ENCODE data around the gene NRCAM. TPM values are rescaled to one million over a fixed set of nuclear protein-coding genes. Genes with fewer than 3 reads are reported as not detected.
A peak's percentile ranks its signal among the peaks of the same experiment; 100 is the strongest.

The NRCAM gene
- polyA plus RNA-seq, 1 donor, result 27.3 TPM

GRCh38 chr7:108152198-108152597, 304.0 kb downstream of the NRCAM start:
- no peak for DNase-seq

GRCh38 chr7:108149908-108150307, 306.3 kb downstream of the NRCAM start:
- DNase-seq, result no peak

GRCh38 chr7:108149119-108149518, 307.1 kb downstream of the NRCAM start:
- DNase-seq, result no peak

- no peak for DNase-seq
These were observed 309.1 kb downstream of the NRCAM start for GRCh38 chr7:108147031-108147563.

GRCh38 chr7:108146070-108146842, 310.0 kb downstream of the NRCAM start:
- DNase-seq, result peak; percentile 81

- DNase-seq, result no peak
These were observed 310.8 kb downstream of the NRCAM start for GRCh38 chr7:108145401-108145800.

- no peak for DNase-seq
These were observed 311.3 kb downstream of the NRCAM start for GRCh38 chr7:108144931-108145330.

- DNase-seq, result no peak
These were observed 312.4 kb downstream of the NRCAM start for GRCh38 chr7:108143658-108144420.

GRCh38 chr7:108142675-108143259, 313.5 kb downstream of the NRCAM start:
- DNase-seq, result no peak

- DNase-seq, result no peak
These were observed 314.1 kb downstream of the NRCAM start for GRCh38 chr7:108142180-108142579.

- DNase-seq, result no peak
These were observed 315.6 kb downstream of the NRCAM start for GRCh38 chr7:108140671-108141070.

GRCh38 chr7:108138911-108139310, 317.3 kb downstream of the NRCAM start:
- no peak for DNase-seq

- no peak for DNase-seq
These were observed 318.2 kb downstream of the NRCAM start for GRCh38 chr7:108137993-108138392.

GRCh38 chr7:108137040-108137439, 319.2 kb downstream of the NRCAM start:
- DNase-seq, result no peak

GRCh38 chr7:108136191-108136688, 320.0 kb downstream of the NRCAM start:
- no peak for DNase-seq

GRCh38 chr7:108135446-108136190, 320.6 kb downstream of the NRCAM start:
- no peak for DNase-seq

GRCh38 chr7:108134486-108134885, 321.8 kb downstream of the NRCAM start:
- DNase-seq, result no peak

- DNase-seq, result no peak
These were observed 323.5 kb downstream of the NRCAM start for GRCh38 chr7:108132551-108133265.

GRCh38 chr7:108130261-108130660, 326.0 kb downstream of the NRCAM start, which contains the start of gene LAMB4:
Gene LAMB4 (minus strand): TSS chr7:108130361. CDS start chr7:108123164, 7,197 bp downstream.
- DNase-seq, result no peak

GRCh38 chr7:108129018-108129965, 326.9 kb downstream of the NRCAM start:
- no peak for DNase-seq

Data from left kidney (tissue), 2 donors.